HEK293 (cell line): Measurements from ENCODE around the gene CELF4.

Experiments
- CTCF ChIA-PET: fragments of 350-600 bp; formaldehyde crosslinking; extraction: SDS; loops from one replicate; lab custom pipeline; 2021; ENCODE audit warnings: antibody characterized with exemption; lab: Yijun Ruan, JAX
- POLR2A ChIA-PET: fragments of 300-600 bp; formaldehyde crosslinking; extraction: SDS; loops from one replicate; lab custom pipeline; 2020; ENCODE audit warnings: antibody characterized with exemption, inconsistent platforms; lab: Yijun Ruan, JAX
- H3K27ac ChIP-seq: fragments of 200-500 bp; sonication (Bioruptor generic); 2 replicates; pipeline ENCODE4 v1.5.1; 2014; ENCODE audit warnings: low read depth, low read length, control low read depth, inconsistent platforms; ENCODE audit errors: extremely low read depth
- H3K36me3 ChIP-seq, 2 experiments: fragments of 200-500 bp in 1 of 2; sonication (Bioruptor generic) in 1 of 2; 1 replicate in 1 of 2; 2 replicates in 1 of 2; pipeline ENCODE4 v1.5.1; 2014 to 2017; ENCODE audit warnings: inconsistent platforms in 2 of 2, low read length in 2 of 2; ENCODE audit not compliant: control insufficient read depth in 2 of 2, insufficient read depth in 1 of 2
- H3K4me1 ChIP-seq: fragments of 200-500 bp; sonication (Bioruptor generic); 2 replicates; pipeline ENCODE4 v1.5.1; 2014; ENCODE audit warnings: mild to moderate bottlenecking, low read length, inconsistent platforms; ENCODE audit not compliant: control insufficient read depth, insufficient read depth
- H3K4me3 ChIP-seq: 2 replicates; pipeline ENCODE4 v1.5.1; 2011; ENCODE audit warnings: low read depth, mild to moderate bottlenecking, control low read depth, low read length, moderate library complexity
- H3K9me3 ChIP-seq: fragments of 200-500 bp; sonication (Bioruptor generic); 2 replicates; pipeline ENCODE4 v1.5.1; 2014; ENCODE audit warnings: low read depth, low read length, inconsistent platforms; ENCODE audit not compliant: control insufficient read depth, insufficient read depth
- MZF1 ChIP-seq: fragments of 450-650 bp; formaldehyde crosslinking; IDR thresholded peaks from 2 replicates; pipeline ENCODE4 v1.5.1; 2017; ENCODE audit warnings: missing biosample characterization, missing genetic modification characterization, borderline replicate concordance
- PRDM4 ChIP-seq: fragments of 450-650 bp; formaldehyde crosslinking; IDR thresholded peaks from 2 replicates; pipeline ENCODE4 v1.5.1; 2017; ENCODE audit warnings: missing biosample characterization, missing genetic modification characterization
- RBAK ChIP-seq: fragments of 450-650 bp; formaldehyde crosslinking; IDR thresholded peaks from 2 replicates; pipeline ENCODE4 v1.5.1; 2016; ENCODE audit warnings: missing biosample characterization, missing genetic modification characterization
- SCRT2 ChIP-seq: fragments of 450-650 bp; formaldehyde crosslinking; IDR thresholded peaks from 2 replicates; pipeline ENCODE4 v1.5.1; 2016; ENCODE audit warnings: missing biosample characterization, missing genetic modification characterization
- ZBTB6 ChIP-seq: fragments of 450-650 bp; formaldehyde crosslinking; IDR thresholded peaks from 2 replicates; pipeline ENCODE4 v1.5.1; 2017; ENCODE audit warnings: missing biosample characterization, missing genetic modification characterization
- ZNF169 ChIP-seq: fragments of 450-650 bp; formaldehyde crosslinking; IDR thresholded peaks from 2 replicates; pipeline ENCODE4 v1.5.1; 2016; ENCODE audit warnings: missing biosample characterization, missing genetic modification characterization
- ZNF184 ChIP-seq: fragments of 450-650 bp; IDR thresholded peaks from 2 replicates; pipeline ENCODE4 v1.5.1; 2018; ENCODE audit warnings: missing biosample characterization, mild to moderate bottlenecking, missing genetic modification characterization
- ZNF19 ChIP-seq: fragments of 450-650 bp; formaldehyde crosslinking; IDR thresholded peaks from 2 replicates; pipeline ENCODE4; 2016; ENCODE audit warnings: missing biosample characterization, missing genetic modification characterization, low read depth
- ZNF311 ChIP-seq: fragments of 450-650 bp; formaldehyde crosslinking; IDR thresholded peaks from 2 replicates; pipeline ENCODE4 v1.5.1; 2017; ENCODE audit warnings: missing biosample characterization, missing genetic modification characterization, borderline replicate concordance
- ZNF324 ChIP-seq: fragments of 450-650 bp; formaldehyde crosslinking; IDR thresholded peaks from 2 replicates; pipeline ENCODE4 v1.5.1; 2016; ENCODE audit warnings: missing biosample characterization, missing genetic modification characterization
- ZNF341 ChIP-seq: fragments of 450-650 bp; formaldehyde crosslinking; IDR thresholded peaks from 2 replicates; pipeline ENCODE4; 2016; ENCODE audit warnings: low read depth, missing biosample characterization, missing genetic modification characterization
- ZNF433 ChIP-seq: fragments of 450-650 bp; formaldehyde crosslinking; IDR thresholded peaks from 2 replicates; pipeline ENCODE4 v1.5.1; 2016; ENCODE audit warnings: missing biosample characterization, missing genetic modification characterization, low read depth
- ZNF48 ChIP-seq: fragments of 450-650 bp; formaldehyde crosslinking; IDR thresholded peaks from 2 replicates; pipeline ENCODE4 v1.5.1; 2016; ENCODE audit warnings: missing biosample characterization, missing genetic modification characterization
- ZNF510 ChIP-seq: fragments of 450-650 bp; formaldehyde crosslinking; IDR thresholded peaks from 2 replicates; pipeline ENCODE4 v1.5.1; 2018; ENCODE audit warnings: mild to moderate bottlenecking, missing genetic modification characterization, missing biosample characterization; ENCODE audit not compliant: insufficient replicate concordance
- ZNF629 ChIP-seq: fragments of 450-650 bp; formaldehyde crosslinking; IDR thresholded peaks from 2 replicates; pipeline ENCODE4 v1.5.1; 2017; ENCODE audit warnings: missing biosample characterization, missing genetic modification characterization
- ZNF664 ChIP-seq: fragments of 450-650 bp; formaldehyde crosslinking; IDR thresholded peaks from 2 replicates; pipeline ENCODE4 v1.5.1; 2016; ENCODE audit warnings: missing biosample characterization, missing genetic modification characterization
- ZSCAN16 ChIP-seq: fragments of 450-650 bp; formaldehyde crosslinking; IDR thresholded peaks from 2 replicates; pipeline ENCODE4 v1.5.1; 2016; ENCODE audit warnings: missing biosample characterization, missing genetic modification characterization
- TF ChIP-seq, protein P1 (sequence below): fragments of 450-650 bp; formaldehyde crosslinking; IDR thresholded peaks from 2 replicates; pipeline ENCODE4 v1.5.1; 2016; ENCODE audit warnings: missing biosample characterization, missing genetic modification characterization
- TF ChIP-seq, protein P2 (sequence below): fragments of 450-650 bp; formaldehyde crosslinking; IDR thresholded peaks from 2 replicates; pipeline ENCODE4 v1.5.1; 2016; ENCODE audit warnings: missing biosample characterization, missing genetic modification characterization, low read depth
- TF ChIP-seq, protein P3 (sequence below): fragments of 450-650 bp; IDR thresholded peaks from 2 replicates; pipeline ENCODE4 v1.5.1; 2018; ENCODE audit warnings: missing biosample characterization, mild to moderate bottlenecking, missing genetic modification characterization

Gene CELF4

DNA sequence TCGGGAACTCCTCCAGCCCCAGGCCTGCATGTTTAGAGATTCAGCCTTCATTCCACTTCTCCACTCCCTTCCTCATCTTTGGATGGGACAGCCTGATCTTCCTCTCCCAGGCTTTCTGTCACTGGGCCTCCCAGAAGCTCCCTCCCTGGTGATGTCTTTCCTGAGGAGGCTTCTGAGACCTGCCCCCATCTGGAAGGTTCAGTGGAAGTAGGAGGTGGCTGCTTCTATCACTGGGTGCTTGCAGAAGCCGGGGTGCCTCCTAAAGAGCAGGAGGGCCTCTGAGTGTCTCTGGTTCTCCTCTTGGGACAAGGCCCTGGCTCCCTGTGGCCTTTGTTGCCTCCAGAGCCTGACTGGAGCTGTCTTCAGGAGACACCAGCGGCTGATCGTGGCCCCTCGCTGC is 108.7 kb downstream of the CELF4 start:
- Histone ChIP-seq H3K36me3 (no peaks in the 10 kb centered on the region), H3K4me3 (no peak overlapping the region), H3K27ac (no peak overlapping the region), H3K4me1 (no peaks in the 10 kb centered on the region), H3K9me3 (no peaks in the 10 kb centered on the region)
- no peak for TF ChIP-seq ZNF169 (tag by site-specific recombination)
- TF ChIP-seq MZF1 (tag by site-specific recombination), result no peak
- TF ChIP-seq ZNF433 (tag by site-specific recombination), result no peak
- TF ChIP-seq, protein P1, sequence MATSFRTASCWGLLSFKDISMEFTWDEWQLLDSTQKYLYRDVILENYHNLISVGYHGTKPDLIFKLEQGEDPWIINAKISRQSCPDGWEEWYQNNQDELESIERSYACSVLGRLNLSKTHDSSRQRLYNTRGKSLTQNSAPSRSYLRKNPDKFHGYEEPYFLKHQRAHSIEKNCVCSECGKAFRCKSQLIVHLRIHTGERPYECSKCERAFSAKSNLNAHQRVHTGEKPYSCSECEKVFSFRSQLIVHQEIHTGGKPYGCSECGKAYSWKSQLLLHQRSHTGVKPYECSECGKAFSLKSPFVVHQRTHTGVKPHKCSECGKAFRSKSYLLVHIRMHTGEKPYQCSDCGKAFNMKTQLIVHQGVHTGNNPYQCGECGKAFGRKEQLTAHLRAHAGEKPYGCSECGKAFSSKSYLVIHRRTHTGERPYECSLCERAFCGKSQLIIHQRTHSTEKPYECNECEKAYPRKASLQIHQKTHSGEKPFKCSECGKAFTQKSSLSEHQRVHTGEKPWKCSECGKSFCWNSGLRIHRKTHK, result no peak
- no peak for TF ChIP-seq ZNF184 (tag by site-specific recombination)
- no peak for TF ChIP-seq ZNF324 (tag by site-specific recombination)
- no peak for TF ChIP-seq ZNF19 (tag by site-specific recombination)
- TF ChIP-seq, protein P2, sequence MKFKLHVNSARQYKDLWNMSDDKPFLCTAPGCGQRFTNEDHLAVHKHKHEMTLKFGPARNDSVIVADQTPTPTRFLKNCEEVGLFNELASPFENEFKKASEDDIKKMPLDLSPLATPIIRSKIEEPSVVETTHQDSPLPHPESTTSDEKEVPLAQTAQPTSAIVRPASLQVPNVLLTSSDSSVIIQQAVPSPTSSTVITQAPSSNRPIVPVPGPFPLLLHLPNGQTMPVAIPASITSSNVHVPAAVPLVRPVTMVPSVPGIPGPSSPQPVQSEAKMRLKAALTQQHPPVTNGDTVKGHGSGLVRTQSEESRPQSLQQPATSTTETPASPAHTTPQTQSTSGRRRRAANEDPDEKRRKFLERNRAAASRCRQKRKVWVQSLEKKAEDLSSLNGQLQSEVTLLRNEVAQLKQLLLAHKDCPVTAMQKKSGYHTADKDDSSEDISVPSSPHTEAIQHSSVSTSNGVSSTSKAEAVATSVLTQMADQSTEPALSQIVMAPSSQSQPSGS (tag by site-specific recombination), result no peak
- TF ChIP-seq SCRT2 (tag by site-specific recombination), result no peak
- TF ChIP-seq ZNF664 (tag by site-specific recombination), result no peak
- TF ChIP-seq ZNF311 (tag by site-specific recombination), result no peak
- no peak for TF ChIP-seq ZNF48 (tag by site-specific recombination)
- TF ChIP-seq PRDM4 (tag by site-specific recombination), result no peak
- TF ChIP-seq, protein P3, sequence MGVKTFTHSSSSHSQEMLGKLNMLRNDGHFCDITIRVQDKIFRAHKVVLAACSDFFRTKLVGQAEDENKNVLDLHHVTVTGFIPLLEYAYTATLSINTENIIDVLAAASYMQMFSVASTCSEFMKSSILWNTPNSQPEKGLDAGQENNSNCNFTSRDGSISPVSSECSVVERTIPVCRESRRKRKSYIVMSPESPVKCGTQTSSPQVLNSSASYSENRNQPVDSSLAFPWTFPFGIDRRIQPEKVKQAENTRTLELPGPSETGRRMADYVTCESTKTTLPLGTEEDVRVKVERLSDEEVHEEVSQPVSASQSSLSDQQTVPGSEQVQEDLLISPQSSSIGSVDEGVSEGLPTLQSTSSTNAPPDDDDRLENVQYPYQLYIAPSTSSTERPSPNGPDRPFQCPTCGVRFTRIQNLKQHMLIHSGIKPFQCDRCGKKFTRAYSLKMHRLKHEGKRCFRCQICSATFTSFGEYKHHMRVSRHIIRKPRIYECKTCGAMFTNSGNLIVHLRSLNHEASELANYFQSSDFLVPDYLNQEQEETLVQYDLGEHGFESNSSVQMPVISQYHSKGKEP, result no peak
- no peak for TF ChIP-seq ZSCAN16 (tag by site-specific recombination)
- no peak for TF ChIP-seq ZNF629 (tag by site-specific recombination)
- TF ChIP-seq ZNF341 (tag by site-specific recombination), result no peak
- no peak for TF ChIP-seq ZBTB6 (tag by site-specific recombination)
- no peak for TF ChIP-seq RBAK (tag by site-specific recombination)
- TF ChIP-seq ZNF510 (tag by site-specific recombination), result no peak
- ChIA-PET POLR2A (no interaction called here), CTCF (no interaction called here)
